ENCODE results near the gene TNS2. TPM values are rescaled to one million over a fixed set of nuclear protein-coding genes. Genes with fewer than 3 reads are reported as not detected.
A peak's percentile ranks its signal among the peaks of the same experiment; 100 is the strongest.

TNS2 gene
- total and polyA plus RNA-seq, 2 of the 13 experiments (the other 11 are each of a cell fraction or from before 2014, with no cell fraction given), result 8.9 to 20.4 TPM

DNA sequence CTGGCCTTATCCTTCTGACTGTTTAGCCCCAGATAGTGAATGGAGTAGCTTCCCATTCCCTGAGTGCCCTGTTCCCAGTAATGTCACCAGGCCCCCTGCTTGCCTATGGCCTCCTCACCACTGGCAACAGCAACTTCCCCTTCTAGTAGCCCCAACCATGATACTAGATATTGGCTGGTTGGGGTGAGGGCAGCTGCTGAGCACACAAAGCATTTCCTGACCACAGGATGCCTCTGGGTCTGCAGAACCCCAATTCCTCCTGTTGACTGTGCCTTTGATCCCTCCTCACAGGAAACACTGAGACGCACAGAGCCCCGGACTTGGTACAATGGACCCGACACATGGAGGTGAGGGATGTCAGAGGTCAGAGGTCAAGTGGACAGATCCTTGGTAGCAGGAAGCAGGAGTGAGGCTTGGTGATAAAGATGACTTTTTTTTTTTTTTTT lies 54.0 kb downstream of the TNS2 start (continued):
- no peak for TF ChIP-seq SMARCC2 (IDR thresholded peaks at IDR 0.05)
- TF ChIP-seq, protein P1, sequence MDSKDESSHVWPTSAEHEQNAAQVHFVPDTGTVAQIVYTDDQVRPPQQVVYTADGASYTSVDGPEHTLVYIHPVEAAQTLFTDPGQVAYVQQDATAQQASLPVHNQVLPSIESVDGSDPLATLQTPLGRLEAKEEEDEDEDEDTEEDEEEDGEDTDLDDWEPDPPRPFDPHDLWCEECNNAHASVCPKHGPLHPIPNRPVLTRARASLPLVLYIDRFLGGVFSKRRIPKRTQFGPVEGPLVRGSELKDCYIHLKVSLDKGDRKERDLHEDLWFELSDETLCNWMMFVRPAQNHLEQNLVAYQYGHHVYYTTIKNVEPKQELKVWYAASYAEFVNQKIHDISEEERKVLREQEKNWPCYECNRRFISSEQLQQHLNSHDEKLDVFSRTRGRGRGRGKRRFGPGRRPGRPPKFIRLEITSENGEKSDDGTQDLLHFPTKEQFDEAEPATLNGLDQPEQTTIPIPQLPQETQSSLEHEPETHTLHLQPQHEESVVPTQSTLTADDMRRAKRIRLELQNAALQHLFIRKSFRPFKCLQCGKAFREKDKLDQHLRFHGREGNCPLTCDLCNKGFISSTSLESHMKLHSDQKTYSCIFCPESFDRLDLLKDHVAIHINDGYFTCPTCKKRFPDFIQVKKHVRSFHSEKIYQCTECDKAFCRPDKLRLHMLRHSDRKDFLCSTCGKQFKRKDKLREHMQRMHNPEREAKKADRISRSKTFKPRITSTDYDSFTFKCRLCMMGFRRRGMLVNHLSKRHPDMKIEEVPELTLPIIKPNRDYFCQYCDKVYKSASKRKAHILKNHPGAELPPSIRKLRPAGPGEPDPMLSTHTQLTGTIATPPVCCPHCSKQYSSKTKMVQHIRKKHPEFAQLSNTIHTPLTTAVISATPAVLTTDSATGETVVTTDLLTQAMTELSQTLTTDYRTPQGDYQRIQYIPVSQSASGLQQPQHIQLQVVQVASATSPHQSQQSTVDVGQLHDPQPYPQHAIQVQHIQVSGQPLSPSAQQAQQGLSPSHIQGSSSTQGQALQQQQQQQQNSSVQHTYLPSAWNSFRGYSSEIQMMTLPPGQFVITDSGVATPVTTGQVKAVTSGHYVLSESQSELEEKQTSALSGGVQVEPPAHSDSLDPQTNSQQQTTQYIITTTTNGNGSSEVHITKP (CRISPR knock-in tag; IDR thresholded peaks at IDR 0.05; ENCODE audit: low read depth), result no peak
- no peak for TF ChIP-seq SMAD3 (CRISPR knock-in tag; IDR thresholded peaks at IDR 0.05)
- TF ChIP-seq, protein P2, sequence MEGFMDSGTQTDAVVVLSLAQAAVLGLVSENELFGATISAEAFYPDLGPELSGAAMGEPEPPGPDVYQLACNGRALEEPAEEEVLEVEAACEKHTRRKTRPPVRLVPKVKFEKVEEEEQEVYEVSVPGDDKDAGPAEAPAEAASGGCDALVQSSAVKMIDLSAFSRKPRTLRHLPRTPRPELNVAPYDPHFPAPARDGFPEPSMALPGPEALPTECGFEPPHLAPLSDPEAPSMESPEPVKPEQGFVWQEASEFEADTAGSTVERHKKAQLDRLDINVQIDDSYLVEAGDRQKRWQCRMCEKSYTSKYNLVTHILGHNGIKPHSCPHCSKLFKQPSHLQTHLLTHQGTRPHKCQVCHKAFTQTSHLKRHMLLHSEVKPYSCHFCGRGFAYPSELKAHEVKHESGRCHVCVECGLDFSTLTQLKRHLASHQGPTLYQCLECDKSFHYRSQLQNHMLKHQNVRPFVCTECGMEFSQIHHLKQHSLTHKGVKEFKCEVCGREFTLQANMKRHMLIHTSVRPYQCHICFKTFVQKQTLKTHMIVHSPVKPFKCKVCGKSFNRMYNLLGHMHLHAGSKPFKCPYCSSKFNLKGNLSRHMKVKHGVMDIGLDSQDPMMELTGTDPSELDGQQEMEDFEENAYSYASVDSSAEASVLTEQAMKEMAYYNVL (CRISPR knock-in tag; IDR thresholded peaks at IDR 0.05; ENCODE audit: borderline replicate concordance), result peak; percentile 61; the same call in 1 of the 2 replicates
- TF ChIP-seq HDAC2 (CRISPR knock-in tag; IDR thresholded peaks at IDR 0.05), result peak; percentile 76; the same call in 1 of the 2 replicates
- TF ChIP-seq MED1 (CRISPR knock-in tag; IDR thresholded peaks at IDR 0.05), result peak; percentile 94
- no peak for TF ChIP-seq ZNF7 (CRISPR knock-in tag; IDR thresholded peaks at IDR 0.05)
- no peak for TF ChIP-seq MBD4 (IDR thresholded peaks at IDR 0.05; ENCODE audit: borderline replicate concordance, low read length)
- TF ChIP-seq SRF (IDR thresholded peaks at IDR 0.05; ENCODE audit: low read depth, low read length), result no peak
- TF ChIP-seq, protein P3, sequence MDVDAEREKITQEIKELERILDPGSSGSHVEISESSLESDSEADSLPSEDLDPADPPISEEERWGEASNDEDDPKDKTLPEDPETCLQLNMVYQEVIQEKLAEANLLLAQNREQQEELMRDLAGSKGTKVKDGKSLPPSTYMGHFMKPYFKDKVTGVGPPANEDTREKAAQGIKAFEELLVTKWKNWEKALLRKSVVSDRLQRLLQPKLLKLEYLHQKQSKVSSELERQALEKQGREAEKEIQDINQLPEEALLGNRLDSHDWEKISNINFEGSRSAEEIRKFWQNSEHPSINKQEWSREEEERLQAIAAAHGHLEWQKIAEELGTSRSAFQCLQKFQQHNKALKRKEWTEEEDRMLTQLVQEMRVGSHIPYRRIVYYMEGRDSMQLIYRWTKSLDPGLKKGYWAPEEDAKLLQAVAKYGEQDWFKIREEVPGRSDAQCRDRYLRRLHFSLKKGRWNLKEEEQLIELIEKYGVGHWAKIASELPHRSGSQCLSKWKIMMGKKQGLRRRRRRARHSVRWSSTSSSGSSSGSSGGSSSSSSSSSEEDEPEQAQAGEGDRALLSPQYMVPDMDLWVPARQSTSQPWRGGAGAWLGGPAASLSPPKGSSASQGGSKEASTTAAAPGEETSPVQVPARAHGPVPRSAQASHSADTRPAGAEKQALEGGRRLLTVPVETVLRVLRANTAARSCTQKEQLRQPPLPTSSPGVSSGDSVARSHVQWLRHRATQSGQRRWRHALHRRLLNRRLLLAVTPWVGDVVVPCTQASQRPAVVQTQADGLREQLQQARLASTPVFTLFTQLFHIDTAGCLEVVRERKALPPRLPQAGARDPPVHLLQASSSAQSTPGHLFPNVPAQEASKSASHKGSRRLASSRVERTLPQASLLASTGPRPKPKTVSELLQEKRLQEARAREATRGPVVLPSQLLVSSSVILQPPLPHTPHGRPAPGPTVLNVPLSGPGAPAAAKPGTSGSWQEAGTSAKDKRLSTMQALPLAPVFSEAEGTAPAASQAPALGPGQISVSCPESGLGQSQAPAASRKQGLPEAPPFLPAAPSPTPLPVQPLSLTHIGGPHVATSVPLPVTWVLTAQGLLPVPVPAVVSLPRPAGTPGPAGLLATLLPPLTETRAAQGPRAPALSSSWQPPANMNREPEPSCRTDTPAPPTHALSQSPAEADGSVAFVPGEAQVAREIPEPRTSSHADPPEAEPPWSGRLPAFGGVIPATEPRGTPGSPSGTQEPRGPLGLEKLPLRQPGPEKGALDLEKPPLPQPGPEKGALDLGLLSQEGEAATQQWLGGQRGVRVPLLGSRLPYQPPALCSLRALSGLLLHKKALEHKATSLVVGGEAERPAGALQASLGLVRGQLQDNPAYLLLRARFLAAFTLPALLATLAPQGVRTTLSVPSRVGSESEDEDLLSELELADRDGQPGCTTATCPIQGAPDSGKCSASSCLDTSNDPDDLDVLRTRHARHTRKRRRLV (CRISPR knock-in tag; IDR thresholded peaks at IDR 0.05), result no peak
- peak; percentile 43; the same call in 1 of the 2 replicates for TF ChIP-seq POGZ (CRISPR knock-in tag; IDR thresholded peaks at IDR 0.05)
- no peak for TF ChIP-seq ZKSCAN5 (CRISPR knock-in tag; IDR thresholded peaks at IDR 0.05)
- peak; percentile 79; the same call in 1 of the 2 replicates for TF ChIP-seq TRIM24 (CRISPR knock-in tag; IDR thresholded peaks at IDR 0.05)
- no peak for TF ChIP-seq MXD3 (CRISPR knock-in tag; IDR thresholded peaks at IDR 0.05)
- no peak for TF ChIP-seq TCF12 (IDR thresholded peaks at IDR 0.05)
- peak; percentile 84; the same call in 1 of the 2 replicates for TF ChIP-seq TCF12 (CRISPR knock-in tag; IDR thresholded peaks at IDR 0.05)
- no peak for TF ChIP-seq MAFG (CRISPR knock-in tag; IDR thresholded peaks at IDR 0.05)
- TF ChIP-seq, protein P4, sequence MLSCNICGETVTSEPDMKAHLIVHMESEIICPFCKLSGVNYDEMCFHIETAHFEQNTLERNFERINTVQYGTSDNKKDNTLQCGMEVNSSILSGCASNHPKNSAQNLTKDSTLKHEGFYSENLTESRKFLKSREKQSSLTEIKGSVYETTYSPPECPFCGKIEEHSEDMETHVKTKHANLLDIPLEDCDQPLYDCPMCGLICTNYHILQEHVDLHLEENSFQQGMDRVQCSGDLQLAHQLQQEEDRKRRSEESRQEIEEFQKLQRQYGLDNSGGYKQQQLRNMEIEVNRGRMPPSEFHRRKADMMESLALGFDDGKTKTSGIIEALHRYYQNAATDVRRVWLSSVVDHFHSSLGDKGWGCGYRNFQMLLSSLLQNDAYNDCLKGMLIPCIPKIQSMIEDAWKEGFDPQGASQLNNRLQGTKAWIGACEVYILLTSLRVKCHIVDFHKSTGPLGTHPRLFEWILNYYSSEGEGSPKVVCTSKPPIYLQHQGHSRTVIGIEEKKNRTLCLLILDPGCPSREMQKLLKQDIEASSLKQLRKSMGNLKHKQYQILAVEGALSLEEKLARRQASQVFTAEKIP (CRISPR knock-in tag; IDR thresholded peaks at IDR 0.05; ENCODE audit: borderline replicate concordance), result no peak

Data from HepG2 (cell line).